Thyroid gland (tissue), 4 donors: ENCODE measurements around the gene DNAH11. TPM values are rescaled to one million over a fixed set of nuclear protein-coding genes. Genes with fewer than 3 reads are reported as not detected.

Experiments used
- DNase-seq, 2 donors: peaks; one replicate each; pipeline ENCODE4 v3.0.0-alpha.2; 2019
- H3K27ac ChIP-seq, 3 donors: fragments of 200-600 bp; sonication (generic); 1 replicate in 2 of 3; 2 replicates in 1 of 3; pipeline ENCODE4 v1.5.1; 2016 to 2019; ENCODE audit warnings: mild to moderate bottlenecking in 1 of 3, moderate library complexity in 1 of 3
- H3K27me3 ChIP-seq: fragments of 200-600 bp; sonication (generic); one replicate; pipeline ENCODE4 v1.5.1; 2019
- H3K36me3 ChIP-seq, 2 donors: fragments of 200-600 bp; sonication (generic); one replicate each; pipeline ENCODE4 v1.5.1; 2016 to 2019
- H3K4me1 ChIP-seq, 2 donors: fragments of 200-600 bp; sonication (generic); one replicate each; pipeline ENCODE4 v1.5.1; 2017 to 2019
- H3K4me3 ChIP-seq, 3 donors: fragments of 200-600 bp; sonication (generic); replicated peaks in 1 of 3; 1 replicate in 2 of 3; 2 replicates in 1 of 3; pipeline ENCODE4 v1.5.1; 2016; ENCODE audit warnings: mild to moderate bottlenecking in 1 of 3
- H3K9me3 ChIP-seq: fragments of 200-600 bp; sonication (generic); one replicate; pipeline ENCODE4 v1.5.1; 2017
- CTCF ChIP-seq, 6 experiments: fragments of 200-600 bp in 3 of 6; fragments of 450-650 bp in 3 of 6; sonication (generic) in 3 of 6; IDR thresholded peaks; one replicate each; pipeline ENCODE4 v1.5.1; 2016 to 2019; ENCODE audit warnings: antibody characterized with exemption in 6 of 6, mild to moderate bottlenecking in 2 of 6, inconsistent platforms in 1 of 6, moderate library complexity in 1 of 6
- POLR2A ChIP-seq, 2 donors: fragments of 450-650 bp; IDR thresholded peaks; one replicate each; pipeline ENCODE4 v1.6.1; 2017; ENCODE audit warnings: antibody characterized with exemption in 2 of 2, mild to moderate bottlenecking in 2 of 2, moderate library complexity in 1 of 2
- WGBS, 2 donors: methylation state at CpG; one replicate each; pipeline ENCODE4 v1.1.5; 2017; 5-methylcytosine and 5-hydroxymethylcytosine counted together
- intact Hi-C: fragments of 100-400 bp; cut with DNase I; formaldehyde crosslinking; loops from one replicate; pipeline ENCODE4 v1.15.1; 2023
- total RNA-seq, 4 donors: library from RNA; depleted of rRNA; stranded (reverse); fragments of >200 nt; gene quantifications; one replicate each; pipeline ENCODE4 v1.2.3, GENCODE V29; 2016

The DNAH11 gene
- total RNA-seq, 4 donors from 2014 or later: 3.9 to 29.9 (median 10.9) TPM

GRCh38 chr7:21866731-21867130 lies 323.9 kb downstream of the DNAH11 start:
- intact Hi-C loops: no loop called here
- DNase-seq: no peak
- Histone ChIP-seq H3K4me1 (no peaks in the 10 kb centered on the region), H3K36me3 (no peaks in the 10 kb centered on the region), H3K27me3 (no peaks in the 10 kb centered on the region), H3K9me3 (no peaks in the 10 kb centered on the region), H3K4me3 (no peak overlapping the region), H3K27ac (no peak overlapping the region)
- WGBS, 2 donors: 55 to 60% methylated on average over 1 of the region's 1 CpG
- TF ChIP-seq POLR2A (IDR thresholded peaks at IDR 0.05) (no peak), CTCF (IDR thresholded peaks at IDR 0.05) (no peak)

- no peak for DNase-seq
- H3K27ac ChIP-seq: no peak overlapping the region
- no peak for TF ChIP-seq POLR2A (IDR thresholded peaks at IDR 0.05)
- no peak for TF ChIP-seq CTCF (IDR thresholded peaks at IDR 0.05)
- no peaks in the 10 kb centered on the region for H3K36me3 ChIP-seq
- intact Hi-C loops: no loop called here
- no peaks in the 10 kb centered on the region for H3K27me3 ChIP-seq
- no peaks in the 10 kb centered on the region for H3K4me1 ChIP-seq
- H3K9me3 ChIP-seq: no peaks in the 10 kb centered on the region
- H3K4me3 ChIP-seq: no peak overlapping the region
Observed at GRCh38 chr7:21867226-21867625, 324.4 kb downstream of the DNAH11 start.

GRCh38 chr7:21867816-21868575 lies 325.2 kb downstream of the DNAH11 start:
- Histone ChIP-seq H3K27me3 (no peaks in the 10 kb centered on the region), H3K36me3 (no peaks in the 10 kb centered on the region), H3K4me3 (no peak overlapping the region), H3K4me1 (no peaks in the 10 kb centered on the region), H3K9me3 (no peaks in the 10 kb centered on the region), H3K27ac (no peak overlapping the region)
- intact Hi-C loops: no loop called here
- TF ChIP-seq POLR2A (IDR thresholded peaks at IDR 0.05) (no peak), CTCF (IDR thresholded peaks at IDR 0.05) (no peak)
- no peak for DNase-seq
- WGBS, 2 donors: 69 to 80% methylated on average over 8 of the region's 8 CpGs

- WGBS, 2 donors: 77 to 81% methylated on average over 3 of the region's 3 CpGs
- Histone ChIP-seq H3K27ac (no peak overlapping the region), H3K9me3 (no peaks in the 10 kb centered on the region), H3K27me3 (no peaks in the 10 kb centered on the region), H3K4me3 (no peak overlapping the region), H3K36me3 (no peaks in the 10 kb centered on the region), H3K4me1 (no peaks in the 10 kb centered on the region)
- intact Hi-C loops: no loop called here
- TF ChIP-seq CTCF (IDR thresholded peaks at IDR 0.05): no peak
- no peak for TF ChIP-seq POLR2A (IDR thresholded peaks at IDR 0.05)
- DNase-seq: no peak
Observed at GRCh38 chr7:21868576-21868850, 325.7 kb downstream of the DNAH11 start.

GRCh38 chr7:21869785-21870402 lies 327.1 kb downstream of the DNAH11 start:
- H3K27me3 ChIP-seq: no peaks in the 10 kb centered on the region
- H3K4me1 ChIP-seq: no peaks in the 10 kb centered on the region
- H3K27ac ChIP-seq: no peak overlapping the region
- H3K4me3 ChIP-seq: no peak overlapping the region
- 68 to 69% methylated on average over 5 of the region's 5 CpGs for WGBS, 2 donors
- no peak for TF ChIP-seq CTCF (IDR thresholded peaks at IDR 0.05)
- TF ChIP-seq POLR2A (IDR thresholded peaks at IDR 0.05): no peak
- intact Hi-C loops: no loop called here
- H3K36me3 ChIP-seq: no peaks in the 10 kb centered on the region
- H3K9me3 ChIP-seq: no peaks in the 10 kb centered on the region
- DNase-seq: no peak
